Breast epithelium (tissue), 4 donors: Measurements from ENCODE around the gene MAP3K8. TPM values are rescaled to one million over a fixed set of nuclear protein-coding genes. Genes with fewer than 3 reads are reported as not detected.

ENCODE experiments used
- DNase-seq, 2 donors: peaks; one replicate each; pipeline ENCODE4 v3.0.0-alpha.2; 2019; ENCODE audit warnings: low spot score in 2 of 2
- H3K27ac ChIP-seq, 2 donors: fragments of 200-600 bp; sonication (generic) in 1 of 2; one replicate each; pipeline ENCODE4 v1.5.1; 2016 to 2019; ENCODE audit warnings: mild to moderate bottlenecking in 1 of 2
- H3K27me3 ChIP-seq, 2 donors: fragments of 200-600 bp; sonication (generic) in 1 of 2; one replicate each; pipeline versions ENCODE4 v1.5.1 to v1.6.0; 2017 to 2019; ENCODE audit warnings: control low read depth in 1 of 2, mild to moderate bottlenecking in 1 of 2
- H3K36me3 ChIP-seq: fragments of 200-600 bp; one replicate; pipeline ENCODE4 v1.5.1; 2019
- H3K4me1 ChIP-seq, 2 donors: fragments of 200-600 bp; sonication (generic); one replicate each; pipeline ENCODE4 v1.5.1; 2016 to 2019; ENCODE audit warnings: control low read depth in 1 of 2
- H3K4me3 ChIP-seq, 3 donors: fragments of 200-600 bp; sonication (generic); 1 replicate in 2 of 3; 2 replicates in 1 of 3; pipeline ENCODE4 v1.5.1; 2016 to 2019; ENCODE audit warnings: mild to moderate bottlenecking in 3 of 3, moderate library complexity in 2 of 3
- H3K9me3 ChIP-seq, 2 donors: fragments of 200-600 bp; sonication (generic) in 1 of 2; one replicate each; pipeline ENCODE4 v1.5.1; 2016 to 2019; ENCODE audit warnings: control low read depth in 1 of 2
- CTCF ChIP-seq, 3 donors: fragments of 450-650 bp; IDR thresholded peaks; one replicate each; pipeline ENCODE4 v1.5.1; 2016 to 2017; ENCODE audit warnings: antibody characterized with exemption in 3 of 3, mild to moderate bottlenecking in 3 of 3, moderate library complexity in 3 of 3
- POLR2A ChIP-seq: fragments of 450-650 bp; IDR thresholded peaks from one replicate; pipeline ENCODE4 v1.6.1; 2016; ENCODE audit warnings: antibody characterized with exemption, mild to moderate bottlenecking, moderate library complexity
- POLR2AphosphoS5 ChIP-seq, 3 donors: sonication (generic); formaldehyde crosslinking; IDR thresholded peaks; one replicate each; pipeline ENCODE4 v1.6.1; 2017; ENCODE audit warnings: antibody characterized with exemption in 3 of 3
- intact Hi-C: fragments of 100-400 bp; cut with DNase I; formaldehyde crosslinking; loops from one replicate; pipeline ENCODE4 v1.15.1; 2023; ENCODE audit warnings: low total_unique reads
- total RNA-seq, 3 donors: library from RNA; depleted of rRNA; stranded (reverse); fragments of >200 nt; gene quantifications; one replicate each; pipeline ENCODE4 v1.1.0, GENCODE V29; 2016

The MAP3K8 gene
- total RNA-seq, 3 donors from 2014 or later: 34.4 to 45.9 (median 40.2) TPM

DNA sequence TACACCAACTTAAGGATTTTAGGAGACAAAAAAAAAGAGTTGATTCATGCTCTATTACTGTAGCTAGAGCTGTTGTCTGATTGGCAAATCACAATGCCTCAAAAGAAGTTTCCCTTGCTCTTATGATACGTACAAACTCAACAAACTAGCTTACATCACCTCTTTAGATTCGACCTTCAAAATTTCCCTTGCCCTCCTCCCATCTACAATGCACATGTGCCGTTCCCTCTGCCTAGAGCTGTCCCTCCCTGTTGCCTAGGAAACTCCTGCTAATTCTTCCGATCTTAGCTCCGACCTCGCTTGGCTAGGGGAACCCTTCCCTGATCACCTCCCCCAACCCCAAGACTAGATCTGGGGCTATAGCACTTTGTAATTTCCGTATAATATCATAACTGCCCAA, 55.4 kb downstream of the MAP3K8 start:
- intact Hi-C loops: no loop called here
- no peaks in the 10 kb centered on the region for H3K36me3 ChIP-seq

GRCh38 chr10:30490289-30491000, 56.5 kb downstream of the MAP3K8 start:
- no peaks in the 10 kb centered on the region for H3K9me3 ChIP-seq
- no peak overlapping the region for H3K27ac ChIP-seq
- H3K36me3 ChIP-seq: no peaks in the 10 kb centered on the region
- TF ChIP-seq POLR2A: no peak
- no peak for TF ChIP-seq POLR2AphosphoS5 (IDR thresholded peaks at IDR 0.05)
- no peak for TF ChIP-seq CTCF (IDR thresholded peaks at IDR 0.05)
- intact Hi-C loops: no loop called here
- no peaks in the 10 kb centered on the region for H3K4me1 ChIP-seq
- DNase-seq: no peak
- H3K27me3 ChIP-seq: no peaks in the 10 kb centered on the region
- no peak overlapping the region for H3K4me3 ChIP-seq

More for the DNA sequence above, 55.4 kb downstream of the MAP3K8 start:
- no peak for DNase-seq
- Histone ChIP-seq H3K27ac (no peak overlapping the region), H3K4me1 (no peaks in the 10 kb centered on the region), H3K4me3 (no peak overlapping the region), H3K27me3 (no peaks in the 10 kb centered on the region), H3K9me3 (no peaks in the 10 kb centered on the region)
- TF ChIP-seq POLR2A (no peak), CTCF (IDR thresholded peaks at IDR 0.05) (no peak), POLR2AphosphoS5 (IDR thresholded peaks at IDR 0.05) (no peak)

GRCh38 chr10:30491204-30491915, 57.4 kb downstream of the MAP3K8 start:
- no peaks in the 10 kb centered on the region for H3K9me3 ChIP-seq
- no peak for DNase-seq
- H3K4me1 ChIP-seq: no peaks in the 10 kb centered on the region
- H3K36me3 ChIP-seq: no peaks in the 10 kb centered on the region
- intact Hi-C loops: no loop called here
- TF ChIP-seq POLR2AphosphoS5 (IDR thresholded peaks at IDR 0.05): no peak
- no peak for TF ChIP-seq POLR2A
- no peak for TF ChIP-seq CTCF (IDR thresholded peaks at IDR 0.05)
- no peaks in the 10 kb centered on the region for H3K27me3 ChIP-seq
- no peak overlapping the region for H3K27ac ChIP-seq
- no peak overlapping the region for H3K4me3 ChIP-seq

DNA sequence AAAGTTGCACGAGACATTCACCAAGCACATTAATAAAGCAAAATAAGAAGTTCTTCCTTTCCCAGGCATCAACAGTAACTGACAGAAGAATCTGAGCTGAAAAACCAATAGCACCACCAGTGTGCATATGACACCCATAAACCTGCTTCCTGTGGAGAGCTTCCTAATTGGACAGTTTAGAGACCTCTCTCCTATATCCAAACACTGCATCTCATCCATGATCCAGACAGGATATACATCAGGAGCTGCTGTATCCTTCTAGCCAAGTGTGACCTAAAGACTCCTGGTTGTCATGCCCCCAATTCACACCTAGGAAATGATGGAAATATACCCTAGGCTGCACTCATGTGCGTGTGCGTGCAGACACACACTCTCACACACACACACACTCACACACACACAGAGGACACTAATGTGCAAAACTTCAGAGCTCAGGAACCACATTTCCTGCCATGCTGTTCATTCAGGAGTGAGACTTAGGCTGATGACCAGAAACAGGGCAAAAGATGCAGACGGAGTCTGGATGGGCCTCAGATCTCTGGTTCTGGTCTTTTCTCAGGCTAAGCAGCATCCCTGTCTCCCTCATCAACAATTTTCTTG, 58.0 kb downstream of the MAP3K8 start:
- no peak for DNase-seq
- Histone ChIP-seq H3K9me3 (no peaks in the 10 kb centered on the region), H3K27ac (no peak overlapping the region), H3K36me3 (no peaks in the 10 kb centered on the region), H3K4me3 (no peak overlapping the region), H3K27me3 (no peaks in the 10 kb centered on the region), H3K4me1 (no peaks in the 10 kb centered on the region)
- TF ChIP-seq POLR2AphosphoS5 (IDR thresholded peaks at IDR 0.05) (no peak), POLR2A (no peak), CTCF (IDR thresholded peaks at IDR 0.05) (no peak)
- intact Hi-C loops: no loop called here
